Endodermal cell (in vitro differentiated cells): ENCODE data around the gene CYBRD1. TPM values are rescaled to one million over a fixed set of nuclear protein-coding genes. Genes with fewer than 3 reads are reported as not detected.

ENCODE experiments used
- DNase-seq: peaks from one replicate; pipeline ENCODE4 v3.0.0-alpha.2; 2017
- H3K27ac ChIP-seq: 2 replicates; pipeline ENCODE4 v1.5.1; 2013; ENCODE audit warnings: mild to moderate bottlenecking, low read depth, low read length, moderate library complexity
- H3K27me3 ChIP-seq: 2 replicates; pipeline ENCODE4 v1.6.1; 2013; ENCODE audit warnings: mild to moderate bottlenecking, low read length, moderate library complexity; ENCODE audit not compliant: insufficient read depth, control insufficient read depth, poor library complexity, severe bottlenecking
- H3K36me3 ChIP-seq: 2 replicates; pipeline ENCODE4 v1.7.0; 2013; ENCODE audit warnings: mild to moderate bottlenecking, low read length, moderate library complexity; ENCODE audit not compliant: control insufficient read depth, insufficient read depth
- H3K4me1 ChIP-seq: one replicate; pipeline ENCODE4 v1.7.0; 2013; ENCODE audit warnings: low read length; ENCODE audit not compliant: control insufficient read depth, insufficient read depth
- H3K4me3 ChIP-seq: 2 replicates; pipeline ENCODE4 v1.5.1; 2013; ENCODE audit warnings: mild to moderate bottlenecking, low read length, moderate library complexity
- H3K9ac ChIP-seq: 2 replicates; pipeline ENCODE4 v1.6.1; 2013; ENCODE audit warnings: mild to moderate bottlenecking, low read length, moderate library complexity; ENCODE audit not compliant: poor library complexity, severe bottlenecking; ENCODE audit errors: extremely low read depth
- H3K9me3 ChIP-seq: 2 replicates; pipeline ENCODE4 v1.6.1; 2013; ENCODE audit warnings: mild to moderate bottlenecking, low read length, moderate library complexity; ENCODE audit not compliant: control insufficient read depth
- H3K27ac Mint-ChIP-seq: 2 replicates; pipeline ENCODE4 v1.8.0; 2020; ENCODE audit warnings: mixed read lengths
- H3K27me3 Mint-ChIP-seq: 2 replicates; pipeline ENCODE4 v1.8.0; 2021; ENCODE audit warnings: mild to moderate bottlenecking, mixed read lengths; ENCODE audit not compliant: insufficient read depth
- H3K36me3 Mint-ChIP-seq: 2 replicates; pipeline ENCODE4 v1.8.0; 2020; ENCODE audit warnings: low read depth, mixed read lengths
- H3K4me1 Mint-ChIP-seq: 2 replicates; pipeline ENCODE4 v1.8.0; 2020; ENCODE audit warnings: mixed read lengths
- H3K4me3 Mint-ChIP-seq: 2 replicates; pipeline ENCODE4 v1.8.0; 2020; ENCODE audit warnings: mild to moderate bottlenecking, moderate library complexity, mixed read lengths
- H3K9me3 Mint-ChIP-seq: 2 replicates; pipeline ENCODE4 v1.8.0; 2020; ENCODE audit warnings: mild to moderate bottlenecking, mixed read lengths
- WGBS, 2 experiments: methylation state at CpG; one replicate each; pipeline versions ENCODE4 v1.1.5 to v1.1.7; 2013; ENCODE audit warnings: missing lambda C conversion rate in 2 of 2, mixed read lengths in 1 of 2; ENCODE audit not compliant: insufficient coverage in 1 of 2, insufficient read length in 1 of 2; 5-methylcytosine and 5-hydroxymethylcytosine counted together
- total RNA-seq, 2 donors: library from RNA; stranded (reverse); fragmentation: NEBNext Ultra II Directional in 1 of 2; extraction: Animal tissue kit (Norgen Biotek cat#: 25700) in 1 of 2; gene quantifications; 2 replicates in 1 of 2; 3 replicates in 1 of 2; pipeline ENCODE4 v1.2.1, GENCODE V29; 2021
- TF ChIP-seq, protein P1 (sequence below): fragments of 200-600 bp; sonication (generic); conservative IDR thresholded peaks from 2 replicates; pipeline ENCODE4 v1.5.0; 2021; ENCODE audit warnings: antibody characterized with exemption, mild to moderate bottlenecking

The CYBRD1 gene
- total RNA-seq, 2 donors from 2014 or later = 3.3 to 4.7 TPM

DNA sequence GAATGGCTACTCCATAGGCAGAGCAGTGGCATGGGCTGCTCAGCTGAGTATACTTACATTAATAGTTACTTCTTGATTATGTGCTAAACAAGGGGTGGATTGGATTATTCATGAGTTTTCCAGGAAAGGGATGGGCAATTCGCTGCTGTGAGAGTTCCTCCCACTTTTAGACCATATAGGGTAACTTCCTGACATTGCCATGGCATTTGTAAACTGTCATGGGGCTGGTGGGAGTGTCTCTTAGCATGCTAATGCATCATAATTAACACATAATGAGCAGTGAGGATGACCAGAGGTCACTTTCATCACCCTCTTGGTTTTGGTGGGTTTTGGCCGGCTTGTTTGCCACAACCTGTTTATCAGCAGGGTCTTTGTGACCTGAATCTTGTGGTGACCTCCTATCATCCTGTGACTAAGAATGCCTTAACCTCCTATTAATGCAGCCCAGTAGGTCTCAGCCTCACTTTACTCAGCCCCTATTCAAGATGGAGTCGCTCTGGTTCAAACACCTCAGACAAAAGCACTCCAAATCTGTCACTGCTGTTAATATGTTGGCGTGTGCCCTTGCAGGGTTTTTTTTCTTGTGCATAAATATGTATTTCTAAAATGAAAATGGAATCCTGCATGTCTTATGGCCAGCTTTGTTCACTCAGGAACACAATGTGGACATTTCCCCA lies 56.0 kb downstream of the CYBRD1 start:
- H3K4me1 ChIP-seq = no peaks in the 10 kb centered on the region
- no peak overlapping the region for H3K4me3 ChIP-seq
- H3K27ac Mint-ChIP-seq = no peak overlapping the region
- H3K27me3 Mint-ChIP-seq = peaks cover 45% of the 10 kb centered on the region
- peaks cover 39% of the 10 kb centered on the region for H3K27me3 ChIP-seq
- TF ChIP-seq, protein P1, sequence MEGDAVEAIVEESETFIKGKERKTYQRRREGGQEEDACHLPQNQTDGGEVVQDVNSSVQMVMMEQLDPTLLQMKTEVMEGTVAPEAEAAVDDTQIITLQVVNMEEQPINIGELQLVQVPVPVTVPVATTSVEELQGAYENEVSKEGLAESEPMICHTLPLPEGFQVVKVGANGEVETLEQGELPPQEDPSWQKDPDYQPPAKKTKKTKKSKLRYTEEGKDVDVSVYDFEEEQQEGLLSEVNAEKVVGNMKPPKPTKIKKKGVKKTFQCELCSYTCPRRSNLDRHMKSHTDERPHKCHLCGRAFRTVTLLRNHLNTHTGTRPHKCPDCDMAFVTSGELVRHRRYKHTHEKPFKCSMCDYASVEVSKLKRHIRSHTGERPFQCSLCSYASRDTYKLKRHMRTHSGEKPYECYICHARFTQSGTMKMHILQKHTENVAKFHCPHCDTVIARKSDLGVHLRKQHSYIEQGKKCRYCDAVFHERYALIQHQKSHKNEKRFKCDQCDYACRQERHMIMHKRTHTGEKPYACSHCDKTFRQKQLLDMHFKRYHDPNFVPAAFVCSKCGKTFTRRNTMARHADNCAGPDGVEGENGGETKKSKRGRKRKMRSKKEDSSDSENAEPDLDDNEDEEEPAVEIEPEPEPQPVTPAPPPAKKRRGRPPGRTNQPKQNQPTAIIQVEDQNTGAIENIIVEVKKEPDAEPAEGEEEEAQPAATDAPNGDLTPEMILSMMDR = no peak
- no peak overlapping the region for H3K4me3 Mint-ChIP-seq
- no peaks in the 10 kb centered on the region for H3K36me3 Mint-ChIP-seq
- no peak overlapping the region for H3K9ac ChIP-seq
- no peak overlapping the region for H3K27ac ChIP-seq
- H3K9me3 Mint-ChIP-seq = no peaks in the 10 kb centered on the region
- peaks cover 5% of the 10 kb centered on the region for H3K4me1 Mint-ChIP-seq
- WGBS, 2 experiments = 97 to 100% methylated on average over 1 to 4 of the region's 4 CpGs
- no peak for DNase-seq
- H3K9me3 ChIP-seq = no peaks in the 10 kb centered on the region
- H3K36me3 ChIP-seq = no peaks in the 10 kb centered on the region

DNA sequence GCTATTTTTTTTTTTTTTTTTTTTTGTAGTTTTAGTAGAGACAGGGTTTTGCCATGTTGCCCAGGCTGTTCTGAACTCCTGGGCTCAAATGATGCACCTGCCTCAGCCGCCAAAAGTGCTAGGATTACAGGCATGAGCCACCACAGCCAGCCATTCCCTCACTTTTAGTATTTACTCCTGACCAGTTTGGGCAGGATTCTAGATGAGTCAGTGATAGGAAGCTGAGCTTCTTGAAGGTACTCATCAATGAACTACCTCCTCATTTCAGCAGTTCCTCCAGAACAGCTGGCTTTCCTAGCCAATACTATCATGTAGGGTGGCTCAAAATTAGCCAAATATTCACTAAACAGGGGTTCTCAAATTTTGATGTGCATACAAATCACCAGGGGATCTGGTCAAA lies 57.2 kb downstream of the CYBRD1 start:
- no peak for DNase-seq
- H3K36me3 Mint-ChIP-seq = no peaks in the 10 kb centered on the region
- Histone ChIP-seq H3K9ac (no peak overlapping the region), H3K27me3 (peaks cover 30% of the 10 kb centered on the region), H3K27ac (no peak overlapping the region), H3K4me1 (no peaks in the 10 kb centered on the region), H3K9me3 (no peaks in the 10 kb centered on the region), H3K4me3 (no peak overlapping the region), H3K36me3 (no peaks in the 10 kb centered on the region)
- no peaks in the 10 kb centered on the region for H3K9me3 Mint-ChIP-seq
- H3K4me1 Mint-ChIP-seq = peaks cover 5% of the 10 kb centered on the region
- H3K27me3 Mint-ChIP-seq = peaks cover 43% of the 10 kb centered on the region
- TF ChIP-seq, protein P1 = no peak
- H3K27ac Mint-ChIP-seq = no peak overlapping the region
- WGBS, 2 experiments = 93% methylated on average over 1 of the region's 1 CpG; no CpG with 5 or more reads in 1 of the 2 experiments
- H3K4me3 Mint-ChIP-seq = no peak overlapping the region

DNA sequence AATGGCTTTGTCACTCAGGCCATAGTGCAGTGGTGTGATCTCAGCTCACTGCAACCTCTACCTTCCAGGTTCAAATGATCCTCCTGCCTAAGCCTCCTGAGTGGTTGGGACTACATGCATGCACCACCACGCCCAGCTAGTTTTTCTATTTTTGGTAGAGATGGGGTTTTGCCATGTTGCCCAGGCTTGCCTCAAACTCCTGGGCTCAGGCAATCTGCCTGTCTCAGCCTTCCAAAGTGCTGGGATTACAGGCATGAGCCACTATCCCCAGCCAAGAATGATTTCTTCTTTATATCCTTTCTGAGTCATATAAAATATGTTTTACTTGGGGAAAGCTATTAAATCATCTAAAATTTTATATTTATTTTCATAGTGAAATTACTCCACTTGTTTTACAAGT lies 61.3 kb downstream of the CYBRD1 start:
- TF ChIP-seq, protein P1 = no peak

More for the DNA sequence above, 61.3 kb downstream of the CYBRD1 start:
- no peak overlapping the region for H3K27ac Mint-ChIP-seq
- peaks cover 21% of the 10 kb centered on the region for H3K27me3 Mint-ChIP-seq
- 94 to 100% methylated on average over 1 of the region's 1 CpG for WGBS, 2 experiments
- no peak overlapping the region for H3K27ac ChIP-seq
- H3K4me1 ChIP-seq = no peaks in the 10 kb centered on the region
- DNase-seq = no peak
- H3K36me3 ChIP-seq = no peaks in the 10 kb centered on the region
- no peak overlapping the region for H3K4me3 ChIP-seq
- H3K4me1 Mint-ChIP-seq = no peaks in the 10 kb centered on the region
- H3K27me3 ChIP-seq = peaks cover under 1% of the 10 kb centered on the region
- no peak overlapping the region for H3K9ac ChIP-seq
- no peaks in the 10 kb centered on the region for H3K36me3 Mint-ChIP-seq
- no peaks in the 10 kb centered on the region for H3K9me3 ChIP-seq
- no peaks in the 10 kb centered on the region for H3K9me3 Mint-ChIP-seq
- H3K4me3 Mint-ChIP-seq = no peak overlapping the region
